Thyroid gland (tissue), 4 donors: ENCODE data around the gene MORC1.

ENCODE experiments used
- POLR2A ChIP-seq, 2 donors: fragments of 450-650 bp; IDR thresholded peaks; one replicate each; pipeline ENCODE4 v1.6.1; 2017; ENCODE audit warnings: antibody characterized with exemption in 2 of 2, mild to moderate bottlenecking in 2 of 2, moderate library complexity in 1 of 2
- TF ChIP-seq, protein P1 (sequence below), 6 experiments: fragments of 200-600 bp in 3 of 6; fragments of 450-650 bp in 3 of 6; sonication (generic) in 3 of 6; IDR thresholded peaks; one replicate each; pipeline ENCODE4 v1.5.1; 2016 to 2019; ENCODE audit warnings: antibody characterized with exemption in 6 of 6, mild to moderate bottlenecking in 2 of 6, inconsistent platforms in 1 of 6, moderate library complexity in 1 of 6

DNA sequence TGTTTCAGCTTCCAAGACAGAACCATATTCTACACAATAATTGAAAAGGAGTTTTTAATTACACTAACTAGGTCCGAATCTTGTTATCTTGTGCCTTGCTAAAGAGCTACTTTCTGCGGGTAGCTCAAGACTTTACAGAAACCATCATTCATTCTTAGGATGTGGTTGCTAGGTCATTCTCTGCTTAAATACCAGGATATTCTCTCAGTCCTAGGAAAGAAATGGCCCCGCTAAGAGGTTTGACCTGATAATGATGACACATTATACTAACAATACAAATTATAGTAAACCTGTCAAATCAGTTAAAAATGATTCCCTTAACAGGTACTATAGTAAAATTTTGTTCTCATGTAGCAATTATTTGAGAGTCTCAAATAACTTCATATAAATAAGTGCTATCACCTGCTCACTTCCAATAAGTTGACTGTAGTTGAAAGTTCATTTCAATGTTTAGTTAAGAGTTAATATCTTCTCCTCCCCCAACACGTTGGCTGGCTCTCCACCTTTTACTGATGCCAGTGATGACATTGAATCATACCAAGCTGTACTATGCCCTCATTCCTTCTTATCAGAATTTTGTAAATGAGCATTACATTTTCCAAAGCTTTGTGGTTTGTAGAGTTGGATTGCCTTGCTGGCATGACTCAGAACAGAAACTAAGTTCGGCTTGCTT lies 15.0 kb upstream of the MORC1 start:
- TF ChIP-seq, protein P1, sequence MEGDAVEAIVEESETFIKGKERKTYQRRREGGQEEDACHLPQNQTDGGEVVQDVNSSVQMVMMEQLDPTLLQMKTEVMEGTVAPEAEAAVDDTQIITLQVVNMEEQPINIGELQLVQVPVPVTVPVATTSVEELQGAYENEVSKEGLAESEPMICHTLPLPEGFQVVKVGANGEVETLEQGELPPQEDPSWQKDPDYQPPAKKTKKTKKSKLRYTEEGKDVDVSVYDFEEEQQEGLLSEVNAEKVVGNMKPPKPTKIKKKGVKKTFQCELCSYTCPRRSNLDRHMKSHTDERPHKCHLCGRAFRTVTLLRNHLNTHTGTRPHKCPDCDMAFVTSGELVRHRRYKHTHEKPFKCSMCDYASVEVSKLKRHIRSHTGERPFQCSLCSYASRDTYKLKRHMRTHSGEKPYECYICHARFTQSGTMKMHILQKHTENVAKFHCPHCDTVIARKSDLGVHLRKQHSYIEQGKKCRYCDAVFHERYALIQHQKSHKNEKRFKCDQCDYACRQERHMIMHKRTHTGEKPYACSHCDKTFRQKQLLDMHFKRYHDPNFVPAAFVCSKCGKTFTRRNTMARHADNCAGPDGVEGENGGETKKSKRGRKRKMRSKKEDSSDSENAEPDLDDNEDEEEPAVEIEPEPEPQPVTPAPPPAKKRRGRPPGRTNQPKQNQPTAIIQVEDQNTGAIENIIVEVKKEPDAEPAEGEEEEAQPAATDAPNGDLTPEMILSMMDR (IDR thresholded peaks at IDR 0.05), result no peak
- no peak for TF ChIP-seq POLR2A (IDR thresholded peaks at IDR 0.05)
